ENCODE results near the gene MAGEA2.
"Not testable (repeated sequence)": the region's sequence is repeated elsewhere in the genome, so short reads cannot be mapped to it uniquely, and the experiment has no call there.

MAGEA2 gene, protein sequence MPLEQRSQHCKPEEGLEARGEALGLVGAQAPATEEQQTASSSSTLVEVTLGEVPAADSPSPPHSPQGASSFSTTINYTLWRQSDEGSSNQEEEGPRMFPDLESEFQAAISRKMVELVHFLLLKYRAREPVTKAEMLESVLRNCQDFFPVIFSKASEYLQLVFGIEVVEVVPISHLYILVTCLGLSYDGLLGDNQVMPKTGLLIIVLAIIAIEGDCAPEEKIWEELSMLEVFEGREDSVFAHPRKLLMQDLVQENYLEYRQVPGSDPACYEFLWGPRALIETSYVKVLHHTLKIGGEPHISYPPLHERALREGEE

GRCh38 chrX:152753686-152754650 lies at the start of gene MAGEA2:
Gene MAGEA2, minus strand, starts transcription at chrX:152753842. Its CDS starts 2,479 bp downstream, at chrX:152751363.
- not testable (repeated sequence) for FAIRE-seq; DNase-seq (ENCODE audit: extremely low spot score, insufficient read length, low read depth)

DNA sequence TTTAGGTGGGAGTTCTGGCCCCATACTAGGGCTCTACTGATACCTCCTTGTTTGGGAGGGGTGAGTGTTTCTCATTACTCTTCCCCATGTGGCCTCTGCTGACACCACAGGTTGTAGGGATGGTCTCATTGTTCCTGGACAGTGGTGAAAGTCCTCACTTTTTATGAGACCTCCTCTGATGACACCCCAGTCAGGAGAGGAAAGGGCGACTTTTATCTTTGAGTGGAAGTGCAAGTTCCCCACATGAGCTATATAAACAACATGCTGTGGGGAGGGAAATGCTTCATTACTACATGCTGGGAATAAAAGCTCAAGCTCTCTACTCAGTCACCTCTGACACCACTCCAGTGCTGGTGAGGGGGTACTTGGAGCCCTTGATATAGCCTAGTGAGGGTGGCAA lies 45.3 kb upstream of the MAGEA2 start:
- DNase-seq (ENCODE audit: extremely low spot score, insufficient read length, low read depth) (no peak), FAIRE-seq (no peak)

GRCh38 chrX:152787062-152787461 lies 33.4 kb upstream of the MAGEA2 start:
- peak; percentile 76 for FAIRE-seq
- DNase-seq (ENCODE audit: extremely low spot score, insufficient read length, low read depth): not testable (repeated sequence)

- FAIRE-seq: peak; percentile 31
- not testable (repeated sequence) for DNase-seq (ENCODE audit: extremely low spot score, insufficient read length, low read depth)
These were observed 16.1 kb upstream of the MAGEA2 start, which contains the start of gene MAGEA6 for GRCh38 chrX:152769549-152770289. Gene MAGEA6, minus strand, starts transcription at chrX:152769689. Its CDS starts 2,039 bp downstream, at chrX:152767650.

GRCh38 chrX:152766562-152766961 lies 12.9 kb upstream of the MAGEA2 start:
- FAIRE-seq; DNase-seq (ENCODE audit: extremely low spot score, insufficient read length, low read depth): not testable (repeated sequence)

DNA sequence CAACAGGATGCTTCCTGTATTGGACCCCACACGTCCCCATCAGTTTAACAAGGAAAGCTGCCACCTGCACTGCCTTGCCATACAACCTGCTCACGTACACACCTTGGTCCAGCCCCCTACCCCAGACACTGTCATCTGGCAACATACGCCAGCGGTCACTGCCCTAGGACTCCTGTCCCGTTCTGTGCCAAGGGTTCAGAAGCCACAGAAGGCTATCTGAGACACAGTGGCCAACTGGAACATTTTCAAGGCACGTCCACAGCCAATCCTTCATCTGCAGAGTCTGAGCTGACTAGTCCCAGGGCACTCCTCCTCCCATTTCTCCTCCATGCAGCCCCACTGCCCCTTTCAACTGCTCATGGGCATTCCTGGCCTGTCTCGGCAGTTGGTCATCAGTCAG lies 7.9 kb upstream of the MAGEA2 start:
- FAIRE-seq; DNase-seq (ENCODE audit: extremely low spot score, insufficient read length, low read depth): not testable (repeated sequence)

GRCh38 chrX:152759544-152759943 lies 5.9 kb upstream of the MAGEA2 start:
- DNase-seq (ENCODE audit: extremely low spot score, insufficient read length, low read depth); FAIRE-seq: not testable (repeated sequence)

GRCh38 chrX:152758918-152759317 lies 5.3 kb upstream of the MAGEA2 start, which contains the start of gene CSAG3:
Gene CSAG3, plus strand, starts transcription at chrX:152759218.
- not testable (repeated sequence) for FAIRE-seq; DNase-seq (ENCODE audit: extremely low spot score, insufficient read length, low read depth)

GRCh38 chrX:152754871-152755270 lies 1.2 kb upstream of the MAGEA2 start:
- FAIRE-seq; DNase-seq (ENCODE audit: extremely low spot score, insufficient read length, low read depth): not testable (repeated sequence)

GRCh38 chrX:152738560-152738959 lies 15.1 kb downstream of the MAGEA2 start:
- DNase-seq (ENCODE audit: extremely low spot score, insufficient read length, low read depth) (no peak), FAIRE-seq (no peak)

DNA sequence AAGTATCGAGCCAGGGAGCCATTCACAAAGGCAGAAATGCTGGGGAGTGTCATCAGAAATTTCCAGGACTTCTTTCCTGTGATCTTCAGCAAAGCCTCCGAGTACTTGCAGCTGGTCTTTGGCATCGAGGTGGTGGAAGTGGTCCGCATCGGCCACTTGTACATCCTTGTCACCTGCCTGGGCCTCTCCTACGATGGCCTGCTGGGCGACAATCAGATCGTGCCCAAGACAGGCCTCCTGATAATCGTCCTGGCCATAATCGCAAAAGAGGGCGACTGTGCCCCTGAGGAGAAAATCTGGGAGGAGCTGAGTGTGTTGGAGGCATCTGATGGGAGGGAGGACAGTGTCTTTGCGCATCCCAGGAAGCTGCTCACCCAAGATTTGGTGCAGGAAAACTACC lies 17.1 kb downstream of the MAGEA2 start:
- not testable (repeated sequence) for FAIRE-seq; DNase-seq (ENCODE audit: extremely low spot score, insufficient read length, low read depth)

GRCh38 chrX:152735860-152736511 lies 17.7 kb downstream of the MAGEA2 start:
- no peak for DNase-seq (ENCODE audit: extremely low spot score, insufficient read length, low read depth)
- FAIRE-seq: no peak

GRCh38 chrX:152735101-152735500 lies 18.5 kb downstream of the MAGEA2 start:
- DNase-seq (ENCODE audit: extremely low spot score, insufficient read length, low read depth): no peak
- FAIRE-seq: no peak

GRCh38 chrX:152734143-152734858 lies 19.3 kb downstream of the MAGEA2 start:
- FAIRE-seq; DNase-seq (ENCODE audit: extremely low spot score, insufficient read length, low read depth): not testable (repeated sequence)

DNA sequence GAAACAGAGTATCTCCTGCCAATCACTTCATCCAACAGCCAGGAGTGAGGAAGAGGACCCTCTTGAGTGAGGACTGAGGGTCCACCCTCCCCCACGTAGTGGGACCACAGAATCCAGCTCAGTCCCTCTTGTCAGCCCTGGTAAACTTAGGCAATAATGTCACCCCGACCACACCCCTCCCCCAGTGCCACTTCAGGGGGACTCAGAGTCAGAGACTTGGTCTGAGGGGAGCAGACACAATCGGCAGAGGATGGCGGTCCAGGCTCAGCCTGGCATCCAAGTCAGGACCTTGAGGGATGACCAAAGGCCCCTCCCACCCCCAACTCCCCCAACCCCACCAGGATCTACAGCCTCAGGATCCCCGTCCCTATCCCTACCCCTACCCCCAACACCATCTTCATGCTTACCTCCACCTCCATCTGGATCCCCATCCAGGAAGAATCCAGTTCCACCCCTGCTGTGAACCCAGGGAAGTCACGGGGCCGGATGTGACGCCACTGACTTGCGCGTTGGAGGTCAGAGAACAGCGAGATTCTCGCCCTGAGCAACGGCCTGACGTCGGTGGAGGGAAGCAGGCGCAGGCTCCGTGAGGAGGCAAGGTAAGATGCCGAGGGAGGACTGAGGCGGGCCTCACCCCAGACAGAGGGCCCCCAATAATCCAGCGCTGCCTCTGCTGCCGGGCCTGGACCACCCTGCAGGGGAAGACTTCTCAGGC lies 20.2 kb downstream of the MAGEA2 start, which contains the start of the genes CSAG1 and MAGEA12:
TSS of gene CSAG1 (minus strand) at position 461 of the 715 bp plus-strand sequence. CDS start 1,261 bp downstream, outside the sequence.
TSS of gene MAGEA12 (plus strand) at position 497 of the 715 bp plus-strand sequence. CDS start 2,405 bp downstream, outside the sequence.
- no peak for FAIRE-seq

GRCh38 chrX:152725409-152725808 lies 28.2 kb downstream of the MAGEA2 start:
- FAIRE-seq (no peak), DNase-seq (ENCODE audit: extremely low spot score, insufficient read length, low read depth) (no peak)

More for the DNA sequence above, 20.2 kb downstream of the MAGEA2 start, which contains the start of the genes CSAG1 and MAGEA12:
- no peak for DNase-seq (ENCODE audit: extremely low spot score, insufficient read length, low read depth)
